ENCODE data around the gene QPRT.
"Not testable (repeated sequence)": the region's sequence is repeated elsewhere in the genome, so short reads cannot be mapped to it uniquely, and the experiment has no call there.

The QPRT gene

DNA sequence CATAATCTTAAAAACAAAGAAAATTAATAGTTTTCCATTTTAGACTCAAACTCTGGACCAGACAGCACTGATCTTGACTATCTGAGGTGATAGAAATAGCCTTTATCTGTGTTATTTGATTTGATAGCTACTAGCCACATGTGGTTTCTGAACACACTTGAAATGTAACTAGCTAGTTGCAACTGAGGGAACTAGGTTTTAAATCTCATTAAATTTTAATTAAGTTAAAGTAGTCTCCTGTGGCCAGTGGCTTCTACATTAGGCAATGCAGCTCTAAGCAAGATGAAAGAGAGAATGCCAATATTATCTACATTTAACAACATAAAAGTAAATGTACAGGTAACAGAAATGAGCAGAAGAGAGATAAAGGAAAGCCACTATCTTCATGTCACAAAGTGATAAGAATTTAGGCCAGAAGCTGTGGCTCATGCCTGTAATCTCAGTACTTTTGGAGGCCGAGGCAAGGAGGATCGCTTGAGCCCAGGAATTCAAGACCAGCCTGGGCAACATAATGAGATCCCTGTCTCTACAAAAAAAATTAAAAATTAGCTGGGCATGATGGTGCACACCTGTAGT is 27.1 kb upstream of the QPRT start:
- POLR2A ChIA-PET = interaction anchor here (0.7 to 1.0 kb wide), 2 partner anchors 11 to 782 kb away, joined by 3 to 5 read pairs; partner anchors contain the start of gene SPN
- TF ChIP-seq, protein P1, sequence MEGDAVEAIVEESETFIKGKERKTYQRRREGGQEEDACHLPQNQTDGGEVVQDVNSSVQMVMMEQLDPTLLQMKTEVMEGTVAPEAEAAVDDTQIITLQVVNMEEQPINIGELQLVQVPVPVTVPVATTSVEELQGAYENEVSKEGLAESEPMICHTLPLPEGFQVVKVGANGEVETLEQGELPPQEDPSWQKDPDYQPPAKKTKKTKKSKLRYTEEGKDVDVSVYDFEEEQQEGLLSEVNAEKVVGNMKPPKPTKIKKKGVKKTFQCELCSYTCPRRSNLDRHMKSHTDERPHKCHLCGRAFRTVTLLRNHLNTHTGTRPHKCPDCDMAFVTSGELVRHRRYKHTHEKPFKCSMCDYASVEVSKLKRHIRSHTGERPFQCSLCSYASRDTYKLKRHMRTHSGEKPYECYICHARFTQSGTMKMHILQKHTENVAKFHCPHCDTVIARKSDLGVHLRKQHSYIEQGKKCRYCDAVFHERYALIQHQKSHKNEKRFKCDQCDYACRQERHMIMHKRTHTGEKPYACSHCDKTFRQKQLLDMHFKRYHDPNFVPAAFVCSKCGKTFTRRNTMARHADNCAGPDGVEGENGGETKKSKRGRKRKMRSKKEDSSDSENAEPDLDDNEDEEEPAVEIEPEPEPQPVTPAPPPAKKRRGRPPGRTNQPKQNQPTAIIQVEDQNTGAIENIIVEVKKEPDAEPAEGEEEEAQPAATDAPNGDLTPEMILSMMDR (IDR thresholded peaks at IDR 0.05; ENCODE audit: control extremely low read depth, extremely low read depth, low read depth, missing control alignments) = no peak
- no peak for DNase-seq (ENCODE audit: extremely low spot score)
- CTCF ChIA-PET = interaction anchor here (1.4 to 2.6 kb wide), 2 partner anchors 11 kb away, joined by 5 to 9 read pairs; partner anchors contain the start of gene SPN

DNA sequence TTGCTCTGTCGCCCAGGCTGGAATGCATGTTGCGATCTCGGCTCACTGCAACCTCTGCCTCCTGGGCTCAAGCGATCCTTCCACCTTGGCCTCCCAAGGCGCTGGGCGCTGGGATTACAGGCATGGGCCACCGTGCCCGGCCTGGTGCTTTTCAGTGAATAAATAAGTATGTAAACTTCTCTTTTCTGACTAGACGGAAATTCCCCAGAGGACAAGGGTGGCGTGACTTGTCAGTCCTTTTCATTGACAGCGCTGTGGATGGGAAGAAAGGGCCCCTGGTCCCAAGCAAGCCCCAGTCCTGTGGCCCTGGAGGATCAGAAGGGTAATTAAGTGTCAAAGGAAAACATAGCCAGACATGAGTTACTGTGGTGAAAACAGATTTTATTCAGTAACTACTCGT is 25.5 kb upstream of the QPRT start:
- ChIA-PET POLR2A (interaction anchor here (0.6 to 1.4 kb wide), 2 partner anchors 9 to 10 kb away, joined by 3 to 6 read pairs; no protein-coding TSS in a partner anchor), CTCF (interaction anchor here (0.9 to 2.3 kb wide), 4 partner anchors 9 to 136 kb away, joined by 3 to 7 read pairs (median 5); partner anchors contain the start of gene SPN)
- TF ChIP-seq, protein P1 (IDR thresholded peaks at IDR 0.05; ENCODE audit: control extremely low read depth, extremely low read depth, low read depth, missing control alignments) = no peak
- peak; percentile 43 for DNase-seq (ENCODE audit: extremely low spot score)

DNA sequence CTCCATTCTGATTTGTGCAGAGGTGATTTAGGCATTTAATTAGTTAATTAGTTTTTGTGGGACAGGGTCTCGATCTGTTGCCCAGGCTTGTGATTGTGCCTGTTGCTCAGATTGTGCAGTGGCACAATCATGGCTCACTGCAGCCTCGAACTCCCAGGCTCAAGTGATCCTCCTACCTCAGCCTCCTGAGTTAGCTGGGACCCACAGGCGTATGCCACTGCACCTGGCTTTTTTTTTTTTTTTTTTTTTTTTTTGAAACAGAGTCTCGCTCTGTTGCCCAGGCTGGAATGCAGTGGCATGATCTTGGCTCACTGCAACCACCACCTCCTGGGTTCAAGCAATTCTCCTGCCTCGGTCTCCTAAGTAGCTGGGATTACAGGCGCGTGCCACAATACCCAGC is 25.1 kb upstream of the QPRT start:
- ChIA-PET POLR2A (interaction anchor here (1.4 kb wide), 1 partner anchor 10 kb away, joined by 3 read pairs; no protein-coding TSS in a partner anchor), CTCF (interaction anchor here (0.8 to 2.3 kb wide), 6 partner anchors 8 to 136 kb away, joined by 3 to 7 read pairs (median 4); partner anchors contain the start of genes QPRT and SPN)
- DNase-seq (ENCODE audit: extremely low spot score) = not testable (repeated sequence)

DNA sequence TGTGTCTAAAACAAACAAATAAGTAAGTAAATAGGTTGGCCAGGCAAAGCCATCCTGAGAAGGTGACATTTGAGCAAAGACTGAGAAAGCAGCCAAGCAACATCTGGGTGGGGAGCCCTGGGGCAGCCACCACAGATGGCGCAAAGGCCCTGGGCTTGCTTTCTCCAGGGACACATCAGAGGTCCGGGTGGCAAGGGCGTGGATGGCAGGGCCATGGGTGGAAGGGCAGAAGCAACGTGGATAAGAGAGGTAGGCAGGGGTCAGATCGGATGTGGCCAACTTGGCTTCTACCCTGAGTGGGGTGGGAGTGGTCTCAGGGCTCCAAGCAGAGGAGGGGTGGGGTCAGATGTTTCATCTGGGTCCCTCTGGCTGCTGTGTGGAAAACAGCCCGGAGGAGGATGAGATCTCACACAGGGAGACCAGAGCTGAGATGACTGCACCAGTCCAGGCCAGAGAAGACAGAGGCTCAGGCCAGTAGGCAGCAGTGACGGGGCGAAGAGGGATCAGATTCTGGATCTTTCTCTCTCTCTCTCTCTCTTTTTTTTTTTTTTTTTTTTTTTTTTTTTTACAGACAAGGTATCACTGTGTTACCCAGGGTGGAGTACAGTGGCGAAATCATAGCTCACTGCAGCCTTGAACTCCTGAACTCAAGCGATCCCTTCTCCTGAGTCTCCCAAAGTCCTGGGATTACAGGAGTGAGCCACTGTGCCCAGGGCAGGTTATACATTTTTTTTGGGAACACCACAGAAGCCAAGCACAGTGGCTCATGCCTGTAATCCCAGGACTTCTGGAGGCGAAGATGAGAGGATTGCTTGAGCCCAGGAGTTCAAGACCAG is 22.1 kb upstream of the QPRT start:
- ChIA-PET POLR2A (no interaction called here), CTCF (interaction anchor here (1.5 kb wide), 1 partner anchor 28 kb away, joined by 3 read pairs; no protein-coding TSS in a partner anchor)
- TF ChIP-seq, protein P1 (IDR thresholded peaks at IDR 0.05; ENCODE audit: control extremely low read depth, extremely low read depth, low read depth, missing control alignments) = no peak
- no peak for DNase-seq (ENCODE audit: extremely low spot score)

DNA sequence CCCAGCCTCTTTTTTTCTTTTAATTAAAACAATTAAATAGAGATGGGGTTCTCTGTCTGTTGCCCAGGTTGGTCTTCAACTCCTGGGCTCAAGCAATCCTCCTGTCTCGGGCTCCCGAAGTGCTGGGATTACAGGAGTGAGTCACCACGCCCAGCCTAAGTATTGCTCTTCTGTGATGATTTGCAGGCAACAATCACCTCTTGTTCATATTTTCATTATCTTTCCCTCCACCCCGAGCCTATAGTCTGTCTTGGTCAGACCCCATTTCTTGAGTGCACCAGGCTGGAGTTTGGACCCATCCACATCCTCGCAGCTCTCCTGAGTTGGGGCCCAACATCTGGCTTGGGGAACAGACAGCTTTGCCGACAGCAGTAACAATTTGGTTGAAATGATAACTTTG is 20.3 kb upstream of the QPRT start:
- TF ChIP-seq, protein P1 (IDR thresholded peaks at IDR 0.05; ENCODE audit: control extremely low read depth, extremely low read depth, low read depth, missing control alignments) = no peak
- ChIA-PET POLR2A (interaction anchor here (0.7 kb wide), 1 partner anchor 1170 kb away, joined by 5 read pairs; no protein-coding TSS in a partner anchor), CTCF (no interaction called here)
- DNase-seq (ENCODE audit: extremely low spot score) = no peak

DNA sequence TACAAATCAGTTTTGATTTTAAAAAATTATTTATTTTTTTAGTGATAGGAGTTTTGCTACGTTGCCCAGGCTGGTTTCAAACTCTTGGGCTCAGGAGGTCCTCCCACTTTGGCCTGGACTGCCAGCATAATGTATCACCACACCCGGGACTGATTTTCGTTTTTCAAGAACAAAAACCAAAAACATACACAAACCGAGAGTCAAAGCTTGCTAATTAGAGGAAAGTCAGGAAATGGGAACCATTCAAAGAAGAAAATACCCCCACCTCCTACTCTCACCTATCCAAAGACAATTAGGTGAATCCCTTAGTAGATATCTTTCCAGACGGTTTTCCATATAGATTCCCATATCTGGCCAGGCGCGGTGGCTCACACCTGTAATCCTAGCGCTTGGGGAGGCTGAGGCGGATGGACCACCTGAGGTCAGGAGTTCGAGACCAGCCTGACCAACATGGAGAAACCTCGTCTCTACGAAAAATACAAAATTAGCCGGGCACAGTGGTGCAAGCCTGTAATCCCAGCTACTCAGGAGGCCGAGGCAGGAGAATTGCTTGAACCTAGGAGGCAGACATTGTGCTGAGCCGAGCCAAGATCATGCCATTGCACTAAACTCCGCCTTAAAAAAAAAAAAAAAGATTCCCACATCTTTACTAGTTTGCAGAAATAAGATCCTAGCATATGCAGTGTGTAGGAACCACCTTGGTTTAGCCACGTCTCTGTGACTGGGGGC is 16.8 kb upstream of the QPRT start:
- TF ChIP-seq, protein P1 (IDR thresholded peaks at IDR 0.05; ENCODE audit: control extremely low read depth, extremely low read depth, low read depth, missing control alignments) = no peak
- ChIA-PET CTCF (interaction anchor here (1.3 to 3.3 kb wide), 7 partner anchors 9 to 128 kb away, joined by 4 to 14 read pairs (median 6); partner anchors contain the start of gene KIF22), POLR2A (interaction anchor here (0.6 to 1.3 kb wide), 5 partner anchors 9 to 509 kb away, joined by 3 to 6 read pairs (median 3); partner anchors contain the start of gene QPRT)
- peak; percentile 44 for DNase-seq (ENCODE audit: extremely low spot score)
